GM12878 (cell line): ENCODE measurements around the gene ATP13A4. TPM values are rescaled to one million over a fixed set of nuclear protein-coding genes. Genes with fewer than 3 reads are reported as not detected.

Source experiments
- ATAC-seq: fragments of 200-7000 bp; cut with Tn5 transposase; 3 replicates; pipeline ENCODE4 v1.9.1; 2020; ENCODE audit warnings: mild to moderate bottlenecking, moderate library complexity
- BruUV-seq: library from RNA; stranded (reverse); fragments of 400-500 nt; replicated peaks from 2 replicates; lab custom pipeline; 2021; lab: Mats Ljungman, UMichigan
- CTCF ChIA-PET: fragments of 300-600 bp; sonication (Branson Sonifier 250); formaldehyde crosslinking; extraction: SDS; loops from one replicate; lab custom pipeline; 2021; ENCODE audit warnings: inconsistent platforms; lab: Yijun Ruan, JAX
- POLR2A ChIA-PET: fragments of 350-600 bp; formaldehyde crosslinking; extraction: SDS; loops from one replicate; lab custom pipeline; 2021; ENCODE audit warnings: inconsistent platforms; lab: Charles Lee
- RAD21 ChIA-PET: fragments of 300-600 bp; sonication (Branson Sonifier 250); formaldehyde crosslinking; loops from one replicate; lab custom pipeline; 2023; ENCODE audit warnings: antibody characterized with exemption; ENCODE audit not compliant: unreplicated experiment; lab: Charles Lee
- SMC1A ChIA-PET: fragments of 300-600 bp; sonication (Branson Sonifier 250); formaldehyde crosslinking; loops from one replicate; lab custom pipeline; 2023; ENCODE audit not compliant: unreplicated experiment, uncharacterized antibody; lab: Charles Lee
- DNase-seq: peaks from one replicate; pipeline ENCODE4 v3.0.0-alpha.2; 2011; ENCODE audit warnings: low read depth, low spot score
- FAIRE-seq: peaks from 3 replicates; lab custom pipeline; 2011; peaks lifted over from hg19 to GRCh38; lab: Jason Lieb, UNC
- H2AFZ ChIP-seq: 2 replicates; pipeline ENCODE4 v1.6.0; 2011; ENCODE audit warnings: low read depth, low read length, control low read depth; ENCODE audit not compliant: control insufficient read depth
- H3K27ac ChIP-seq: 2 replicates; pipeline ENCODE4 v1.5.1; 2011; ENCODE audit warnings: control low read depth; ENCODE audit not compliant: control insufficient read depth, insufficient read depth
- H3K27me3 ChIP-seq, 2 experiments: replicated peaks in 1 of 2; 2 replicates each; pipeline versions ENCODE4 v1.6.0 to v1.6.1; 2011; ENCODE audit warnings: low read length in 1 of 2; ENCODE audit not compliant: control insufficient read depth in 2 of 2, insufficient read depth in 2 of 2
- H3K36me3 ChIP-seq, 2 experiments: 2 replicates each; pipeline ENCODE4 v1.5.1; 2011; ENCODE audit warnings: low read length in 1 of 2; ENCODE audit not compliant: control insufficient read depth in 2 of 2, insufficient read depth in 2 of 2
- H3K4me1 ChIP-seq: 2 replicates; pipeline ENCODE4 v1.6.1; 2011; ENCODE audit warnings: mild to moderate bottlenecking, low read length, moderate library complexity, mixed read lengths; ENCODE audit not compliant: control insufficient read depth, insufficient read depth
- H3K4me2 ChIP-seq: 2 replicates; pipeline ENCODE4 v1.6.0; 2011; ENCODE audit warnings: control low read depth; ENCODE audit not compliant: control insufficient read depth, insufficient read depth
- H3K4me3 ChIP-seq: fragments of 200-600 bp; sonication (generic); 2 replicates; pipeline ENCODE4 v1.5.1; 2016
- H3K79me2 ChIP-seq: 2 replicates; pipeline ENCODE4 v1.6.0; 2011; ENCODE audit warnings: low read length; ENCODE audit not compliant: control insufficient read depth, insufficient read depth
- H3K9ac ChIP-seq: 2 replicates; pipeline ENCODE4 v1.8.0; 2011; ENCODE audit warnings: low read length, control low read depth, mixed read lengths; ENCODE audit not compliant: control insufficient read depth, insufficient read depth
- H3K9me3 ChIP-seq: replicated peaks from 3 replicates; pipeline ENCODE4 v1.5.1; 2011; ENCODE audit warnings: mild to moderate bottlenecking, low read length; ENCODE audit not compliant: control insufficient read depth, insufficient read depth
- H4K20me1 ChIP-seq: 2 replicates; pipeline ENCODE4 v1.6.0; 2011; ENCODE audit not compliant: control insufficient read depth, insufficient read depth
- BCLAF1 ChIP-seq: fragments of 450-650 bp; IDR thresholded peaks from 2 replicates; pipeline ENCODE4 v1.6.1; 2017; ENCODE audit warnings: antibody characterized with exemption, mild to moderate bottlenecking, moderate library complexity
- CHD1 ChIP-seq: IDR thresholded peaks from 2 replicates; pipeline ENCODE4 v1.6.1; 2012; ENCODE audit warnings: low read depth, low read length, improper control_type of control experiment
- EZH2 ChIP-seq: IDR thresholded peaks from 2 replicates; pipeline ENCODE4 v1.6.1; 2012; ENCODE audit warnings: low read depth, mild to moderate bottlenecking, control low read depth, inconsistent platforms, low read length, borderline replicate concordance; ENCODE audit not compliant: control insufficient read depth
- LARP7 ChIP-seq: fragments of 450-650 bp; IDR thresholded peaks from 2 replicates; pipeline ENCODE4 v1.6.1; 2017; ENCODE audit warnings: mild to moderate bottlenecking
- MAX ChIP-seq: IDR thresholded peaks from 2 replicates; pipeline ENCODE4 v1.6.1; 2012; ENCODE audit warnings: low read depth, low read length, improper control_type of control experiment
- NFXL1 ChIP-seq: fragments of 450-650 bp; IDR thresholded peaks from 2 replicates; pipeline ENCODE4 v1.6.1; 2017; ENCODE audit warnings: antibody characterized with exemption, mild to moderate bottlenecking, borderline replicate concordance
- RAD21 ChIP-seq: IDR thresholded peaks from 2 replicates; pipeline ENCODE4 v1.6.1; 2011; ENCODE audit warnings: mild to moderate bottlenecking, low read depth, low read length, moderate library complexity; ENCODE audit not compliant: insufficient read depth
- RCOR1 ChIP-seq: conservative IDR thresholded peaks from 2 replicates; pipeline ENCODE4 v1.6.1; 2012; ENCODE audit warnings: low read depth, low read length, improper control_type of control experiment
- SMAD1 ChIP-seq: fragments of 450-650 bp; IDR thresholded peaks from 2 replicates; pipeline ENCODE4 v1.6.1; 2018; ENCODE audit warnings: mild to moderate bottlenecking, low read depth; ENCODE audit not compliant: partially characterized antibody
- SPI1 ChIP-seq: IDR thresholded peaks from 2 replicates; pipeline ENCODE4 v1.6.1; 2011; ENCODE audit warnings: low read depth, mild to moderate bottlenecking, low read length, moderate library complexity, borderline replicate concordance; ENCODE audit not compliant: insufficient read depth
- STAT3 ChIP-seq: IDR thresholded peaks from 2 replicates; pipeline ENCODE4 v1.6.1; 2011; ENCODE audit warnings: low read depth, low read length, improper control_type of control experiment
- YY1 ChIP-seq: IDR thresholded peaks from 2 replicates; pipeline ENCODE4 v1.6.1; 2011; ENCODE audit warnings: low read depth, mild to moderate bottlenecking, low read length
- ZNF207 ChIP-seq: fragments of 450-650 bp; IDR thresholded peaks from 2 replicates; pipeline ENCODE4 v1.6.1; 2014; ENCODE audit warnings: antibody characterized with exemption, mild to moderate bottlenecking, borderline replicate concordance
- ZSCAN29 ChIP-seq: fragments of 450-650 bp; IDR thresholded peaks from 2 replicates; pipeline ENCODE4 v1.6.1; 2017; ENCODE audit warnings: mild to moderate bottlenecking, moderate library complexity
- ZZZ3 ChIP-seq: IDR thresholded peaks from 2 replicates; pipeline ENCODE4 v1.6.1; 2011; ENCODE audit warnings: low read depth; ENCODE audit not compliant: control insufficient read depth, insufficient read length
- WGBS: methylation state at CpG from one replicate; pipeline ENCODE4 v1.1.6; 2016; ENCODE audit warnings: low lambda C conversion rate; ENCODE audit not compliant: insufficient replicate concordance, insufficient coverage; ENCODE audit errors: missing lambda C conversion rate; 5-methylcytosine and 5-hydroxymethylcytosine counted together
- in situ Hi-C: fragments of 300-500 bp; cut with MboI; formaldehyde crosslinking; loops from 9 replicates; pipeline ENCODE4 v1.14.3; 2018; ENCODE audit warnings: mixed read lengths
- intact Hi-C: fragments of 100-400 bp; cut with micrococcal nuclease; formaldehyde crosslinking; loops from one replicate; pipeline ENCODE4 v1.14.2; 2022; ENCODE audit not compliant: unreplicated experiment
- polyA plus RNA-seq, 11 experiments: library from polyadenylated mRNA; depleted of rRNA in 4 of 11; unstranded in 6 of 11; stranded (reverse) in 5 of 11; fragments of >200 nt; fragmentation: Nextera tagmentation in 4 of 11; fragmentation: Illumina TruSeq in 1 of 11; extraction: Ambion mirVana in 4 of 11; extraction: Trizol in 1 of 11; gene quantifications; 1 replicate in 1 of 11; 2 replicates in 10 of 11; pipeline versions ENCODE4 v1.2.1 to v1.2.3, GENCODE V29; 2011 to 2016; ENCODE audit warnings: inconsistent platforms in 2 of 11, missing spikeins in 2 of 11, low read depth in 1 of 11
- total RNA-seq, 4 experiments: library from RNA; depleted of rRNA in 3 of 4; stranded (reverse); fragments of >200 nt in 3 of 4; fragmentation: Illumina TruSeq in 1 of 4; extraction: Trizol in 1 of 4; gene quantifications; 2 replicates each; pipeline versions ENCODE4 v1.2.1 to v1.2.3, GENCODE V29; 2013 to 2021
- TF ChIP-seq, protein P1 (sequence below): fragments of 450-650 bp; IDR thresholded peaks from 2 replicates; pipeline ENCODE4 v1.6.1; 2017; ENCODE audit warnings: mild to moderate bottlenecking
- TF ChIP-seq, protein P2 (sequence below): IDR thresholded peaks from 2 replicates; pipeline ENCODE4 v1.6.1; 2011; ENCODE audit warnings: borderline replicate concordance, low read depth, mild to moderate bottlenecking, moderate library complexity, low read length; ENCODE audit not compliant: insufficient read depth, poor library complexity, severe bottlenecking
- TF ChIP-seq, protein P3 (sequence below): fragments of 150-350 bp; IDR thresholded peaks from 2 replicates; pipeline ENCODE4 v1.6.1; 2014; ENCODE audit warnings: mild to moderate bottlenecking, low read depth, low read length

The ATP13A4 gene
- total and polyA plus RNA-seq, 10 of the 15 experiments (the other 5 are each of a cell fraction or from before 2014, with no cell fraction given), result 0.29 to 1.7 (median 1.0) TPM; not detected in 1

DNA sequence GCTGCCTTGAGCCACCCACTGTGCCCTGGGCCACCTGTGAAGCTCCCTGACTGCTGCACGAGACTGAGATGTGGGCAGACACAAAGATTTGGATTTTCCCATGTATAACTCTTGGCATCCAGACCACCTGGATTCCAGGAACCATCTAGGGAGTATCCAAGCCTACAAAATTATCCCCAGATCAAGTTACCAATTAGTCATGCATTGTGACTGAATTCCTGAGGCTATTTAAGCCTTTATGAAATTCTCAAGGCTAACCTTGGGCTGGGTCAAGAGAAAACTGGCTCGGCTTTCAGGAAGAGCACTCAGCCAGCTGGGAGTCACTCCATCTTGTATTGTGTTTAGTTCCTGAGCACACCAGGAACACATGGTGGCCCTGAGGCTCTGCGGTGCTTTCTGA, 162.8 kb downstream of the ATP13A4 start:
- ATAC-seq (no peak), DNase-seq (no peak), FAIRE-seq (no peak)
- intact Hi-C loops (no loop called here), in situ Hi-C loops (no loop called here)
- Histone ChIP-seq H3K27ac (no peak overlapping the region), H3K36me3 (no peaks in the 10 kb centered on the region), H3K27me3 (no peaks in the 10 kb centered on the region), H3K4me3 (no peak overlapping the region), H2AFZ (no peak overlapping the region), H3K9me3 (no peaks in the 10 kb centered on the region), H3K79me2 (no peaks in the 10 kb centered on the region), H3K9ac (no peak overlapping the region), H3K4me2 (no peak overlapping the region), H4K20me1 (no peaks in the 10 kb centered on the region), H3K4me1 (no peaks in the 10 kb centered on the region)
- ChIA-PET CTCF (no interaction called here), SMC1A (no interaction called here), POLR2A (no interaction called here), RAD21 (no interaction called here)
- 31% methylated on average over 3 of the region's 3 CpGs for WGBS
- no TSS peak for BruUV-seq
- TF ChIP-seq, protein P1, sequence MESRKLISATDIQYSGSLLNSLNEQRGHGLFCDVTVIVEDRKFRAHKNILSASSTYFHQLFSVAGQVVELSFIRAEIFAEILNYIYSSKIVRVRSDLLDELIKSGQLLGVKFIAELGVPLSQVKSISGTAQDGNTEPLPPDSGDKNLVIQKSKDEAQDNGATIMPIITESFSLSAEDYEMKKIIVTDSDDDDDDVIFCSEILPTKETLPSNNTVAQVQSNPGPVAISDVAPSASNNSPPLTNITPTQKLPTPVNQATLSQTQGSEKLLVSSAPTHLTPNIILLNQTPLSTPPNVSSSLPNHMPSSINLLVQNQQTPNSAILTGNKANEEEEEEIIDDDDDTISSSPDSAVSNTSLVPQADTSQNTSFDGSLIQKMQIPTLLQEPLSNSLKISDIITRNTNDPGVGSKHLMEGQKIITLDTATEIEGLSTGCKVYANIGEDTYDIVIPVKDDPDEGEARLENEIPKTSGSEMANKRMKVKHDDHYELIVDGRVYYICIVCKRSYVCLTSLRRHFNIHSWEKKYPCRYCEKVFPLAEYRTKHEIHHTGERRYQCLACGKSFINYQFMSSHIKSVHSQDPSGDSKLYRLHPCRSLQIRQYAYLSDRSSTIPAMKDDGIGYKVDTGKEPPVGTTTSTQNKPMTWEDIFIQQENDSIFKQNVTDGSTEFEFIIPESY, result no peak
- TF ChIP-seq ZNF207, result no peak
- TF ChIP-seq SPI1, result no peak
- TF ChIP-seq STAT3, result no peak
- TF ChIP-seq ZZZ3, result no peak
- no peak for TF ChIP-seq BCLAF1
- TF ChIP-seq LARP7, result no peak
- TF ChIP-seq, protein P2, sequence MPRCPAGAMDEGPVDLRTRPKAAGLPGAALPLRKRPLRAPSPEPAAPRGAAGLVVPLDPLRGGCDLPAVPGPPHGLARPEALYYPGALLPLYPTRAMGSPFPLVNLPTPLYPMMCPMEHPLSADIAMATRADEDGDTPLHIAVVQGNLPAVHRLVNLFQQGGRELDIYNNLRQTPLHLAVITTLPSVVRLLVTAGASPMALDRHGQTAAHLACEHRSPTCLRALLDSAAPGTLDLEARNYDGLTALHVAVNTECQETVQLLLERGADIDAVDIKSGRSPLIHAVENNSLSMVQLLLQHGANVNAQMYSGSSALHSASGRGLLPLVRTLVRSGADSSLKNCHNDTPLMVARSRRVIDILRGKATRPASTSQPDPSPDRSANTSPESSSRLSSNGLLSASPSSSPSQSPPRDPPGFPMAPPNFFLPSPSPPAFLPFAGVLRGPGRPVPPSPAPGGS, result no peak
- no peak for TF ChIP-seq RCOR1
- TF ChIP-seq MAX, result no peak
- TF ChIP-seq, protein P3, sequence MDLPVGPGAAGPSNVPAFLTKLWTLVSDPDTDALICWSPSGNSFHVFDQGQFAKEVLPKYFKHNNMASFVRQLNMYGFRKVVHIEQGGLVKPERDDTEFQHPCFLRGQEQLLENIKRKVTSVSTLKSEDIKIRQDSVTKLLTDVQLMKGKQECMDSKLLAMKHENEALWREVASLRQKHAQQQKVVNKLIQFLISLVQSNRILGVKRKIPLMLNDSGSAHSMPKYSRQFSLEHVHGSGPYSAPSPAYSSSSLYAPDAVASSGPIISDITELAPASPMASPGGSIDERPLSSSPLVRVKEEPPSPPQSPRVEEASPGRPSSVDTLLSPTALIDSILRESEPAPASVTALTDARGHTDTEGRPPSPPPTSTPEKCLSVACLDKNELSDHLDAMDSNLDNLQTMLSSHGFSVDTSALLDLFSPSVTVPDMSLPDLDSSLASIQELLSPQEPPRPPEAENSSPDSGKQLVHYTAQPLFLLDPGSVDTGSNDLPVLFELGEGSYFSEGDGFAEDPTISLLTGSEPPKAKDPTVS, result no peak
- TF ChIP-seq ZSCAN29, result no peak
- TF ChIP-seq SMAD1, result no peak
- no peak for TF ChIP-seq NFXL1
- TF ChIP-seq YY1, result no peak
- TF ChIP-seq CHD1, result no peak
- TF ChIP-seq EZH2, result no peak
- TF ChIP-seq RAD21, result no peak
